ENCODE data around the gene LSR.
A peak's percentile ranks its signal among the peaks of the same experiment; 100 is the strongest.

The LSR gene

DNA sequence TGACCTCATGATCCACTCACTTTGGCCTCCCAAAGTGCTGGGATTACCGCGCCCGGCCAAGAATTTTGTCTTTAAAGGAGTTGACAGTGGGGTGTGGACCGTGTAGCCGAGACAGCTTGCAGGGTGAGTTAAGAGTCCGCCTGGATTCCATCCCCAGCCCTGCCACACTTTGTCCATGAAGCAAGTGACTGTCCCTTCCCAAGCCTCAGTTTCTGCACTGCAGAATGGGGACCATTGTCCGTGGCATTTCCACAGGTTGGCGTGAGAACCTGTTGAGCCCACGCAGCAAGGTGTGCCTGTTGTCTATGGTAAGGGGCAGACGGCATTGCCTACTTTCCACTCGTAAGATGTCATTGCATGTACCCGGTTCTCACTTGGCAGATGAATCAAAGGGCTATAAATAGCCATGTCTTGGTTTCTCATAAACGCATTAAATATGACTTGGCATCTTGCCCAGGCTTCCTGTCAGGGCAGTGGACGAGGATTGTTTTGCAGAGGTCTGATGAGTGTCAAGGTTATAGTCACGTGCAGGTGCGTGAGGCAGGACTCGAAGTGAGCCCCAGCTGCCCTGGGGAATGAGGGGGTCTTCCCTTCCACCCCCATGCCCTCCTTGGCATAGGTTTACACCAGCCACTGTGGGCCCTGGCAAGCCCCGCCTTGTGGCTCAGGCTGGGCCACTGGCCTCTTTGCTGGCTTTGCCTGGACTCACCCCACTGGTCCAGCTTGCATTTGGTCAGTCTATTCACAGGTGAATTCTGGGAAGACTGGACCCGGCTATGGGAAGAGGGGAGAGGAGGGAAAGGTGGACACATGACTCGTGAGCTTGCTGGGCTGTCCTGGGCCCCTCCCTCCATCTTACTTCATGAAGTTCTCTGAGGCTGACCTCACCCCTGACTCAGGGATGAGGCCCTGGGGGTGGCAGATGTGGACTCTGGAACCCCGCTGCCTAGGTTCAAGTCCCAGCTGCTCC lies 34.9 kb upstream of the LSR start (continued):
- TF ChIP-seq, protein P1, sequence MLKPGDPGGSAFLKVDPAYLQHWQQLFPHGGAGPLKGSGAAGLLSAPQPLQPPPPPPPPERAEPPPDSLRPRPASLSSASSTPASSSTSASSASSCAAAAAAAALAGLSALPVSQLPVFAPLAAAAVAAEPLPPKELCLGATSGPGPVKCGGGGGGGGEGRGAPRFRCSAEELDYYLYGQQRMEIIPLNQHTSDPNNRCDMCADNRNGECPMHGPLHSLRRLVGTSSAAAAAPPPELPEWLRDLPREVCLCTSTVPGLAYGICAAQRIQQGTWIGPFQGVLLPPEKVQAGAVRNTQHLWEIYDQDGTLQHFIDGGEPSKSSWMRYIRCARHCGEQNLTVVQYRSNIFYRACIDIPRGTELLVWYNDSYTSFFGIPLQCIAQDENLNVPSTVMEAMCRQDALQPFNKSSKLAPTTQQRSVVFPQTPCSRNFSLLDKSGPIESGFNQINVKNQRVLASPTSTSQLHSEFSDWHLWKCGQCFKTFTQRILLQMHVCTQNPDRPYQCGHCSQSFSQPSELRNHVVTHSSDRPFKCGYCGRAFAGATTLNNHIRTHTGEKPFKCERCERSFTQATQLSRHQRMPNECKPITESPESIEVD (tag by site-specific recombination; IDR thresholded peaks at IDR 0.05) = no peak; the same call in 1 of the 2 replicates
- TF ChIP-seq ZNF16 (tag by site-specific recombination; IDR thresholded peaks at IDR 0.05; ENCODE audit: low read depth) (no peak), ZNF214 (tag by site-specific recombination; IDR thresholded peaks at IDR 0.05; ENCODE audit: borderline replicate concordance) (no peak), ZNF394 (tag by site-specific recombination; IDR thresholded peaks at IDR 0.05; ENCODE audit: borderline replicate concordance) (peak; percentile 54), SP7 (tag by site-specific recombination; IDR thresholded peaks at IDR 0.05) (peak; percentile 84), SCRT2 (tag by site-specific recombination; IDR thresholded peaks at IDR 0.05) (peak; percentile 100), MZF1 (tag by site-specific recombination; IDR thresholded peaks at IDR 0.05; ENCODE audit: borderline replicate concordance) (no peak), ZNF175 (tag by site-specific recombination; IDR thresholded peaks at IDR 0.05) (no peak), ZNF621 (tag by site-specific recombination; IDR thresholded peaks at IDR 0.05) (no peak), ZEB2 (tag by site-specific recombination; IDR thresholded peaks at IDR 0.05) (peak; percentile 96), ZNF510 (tag by site-specific recombination; IDR thresholded peaks at IDR 0.05; ENCODE audit: insufficient replicate concordance) (no peak), ZNF560 (tag by site-specific recombination; IDR thresholded peaks at IDR 0.05; ENCODE audit: borderline replicate concordance) (no peak), KLF1 (tag by site-specific recombination; IDR thresholded peaks at IDR 0.05) (0 out of 2 replicates have a peak, but pooled peaks have one; percentile 11), ZFP69B (tag by site-specific recombination; IDR thresholded peaks at IDR 0.05) (peak; percentile 57; the same call in 1 of the 2 replicates), ZNF416 (tag by site-specific recombination; IDR thresholded peaks at IDR 0.05) (no peak), ZNF580 (tag by site-specific recombination; IDR thresholded peaks at IDR 0.05) (no peak), OSR2 (tag by site-specific recombination; IDR thresholded peaks at IDR 0.05) (peak; percentile 55), MYNN (tag by site-specific recombination; IDR thresholded peaks at IDR 0.05; ENCODE audit: borderline replicate concordance) (peak; percentile 83)
- TF ChIP-seq, protein P2, sequence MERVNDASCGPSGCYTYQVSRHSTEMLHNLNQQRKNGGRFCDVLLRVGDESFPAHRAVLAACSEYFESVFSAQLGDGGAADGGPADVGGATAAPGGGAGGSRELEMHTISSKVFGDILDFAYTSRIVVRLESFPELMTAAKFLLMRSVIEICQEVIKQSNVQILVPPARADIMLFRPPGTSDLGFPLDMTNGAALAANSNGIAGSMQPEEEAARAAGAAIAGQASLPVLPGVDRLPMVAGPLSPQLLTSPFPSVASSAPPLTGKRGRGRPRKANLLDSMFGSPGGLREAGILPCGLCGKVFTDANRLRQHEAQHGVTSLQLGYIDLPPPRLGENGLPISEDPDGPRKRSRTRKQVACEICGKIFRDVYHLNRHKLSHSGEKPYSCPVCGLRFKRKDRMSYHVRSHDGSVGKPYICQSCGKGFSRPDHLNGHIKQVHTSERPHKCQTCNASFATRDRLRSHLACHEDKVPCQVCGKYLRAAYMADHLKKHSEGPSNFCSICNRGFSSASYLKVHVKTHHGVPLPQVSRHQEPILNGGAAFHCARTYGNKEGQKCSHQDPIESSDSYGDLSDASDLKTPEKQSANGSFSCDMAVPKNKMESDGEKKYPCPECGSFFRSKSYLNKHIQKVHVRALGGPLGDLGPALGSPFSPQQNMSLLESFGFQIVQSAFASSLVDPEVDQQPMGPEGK (tag by site-specific recombination; IDR thresholded peaks at IDR 0.05) = peak; percentile 94
- TF ChIP-seq, protein P3, sequence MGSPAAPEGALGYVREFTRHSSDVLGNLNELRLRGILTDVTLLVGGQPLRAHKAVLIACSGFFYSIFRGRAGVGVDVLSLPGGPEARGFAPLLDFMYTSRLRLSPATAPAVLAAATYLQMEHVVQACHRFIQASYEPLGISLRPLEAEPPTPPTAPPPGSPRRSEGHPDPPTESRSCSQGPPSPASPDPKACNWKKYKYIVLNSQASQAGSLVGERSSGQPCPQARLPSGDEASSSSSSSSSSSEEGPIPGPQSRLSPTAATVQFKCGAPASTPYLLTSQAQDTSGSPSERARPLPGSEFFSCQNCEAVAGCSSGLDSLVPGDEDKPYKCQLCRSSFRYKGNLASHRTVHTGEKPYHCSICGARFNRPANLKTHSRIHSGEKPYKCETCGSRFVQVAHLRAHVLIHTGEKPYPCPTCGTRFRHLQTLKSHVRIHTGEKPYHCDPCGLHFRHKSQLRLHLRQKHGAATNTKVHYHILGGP (tag by site-specific recombination; IDR thresholded peaks at IDR 0.05) = no peak
- TF ChIP-seq, protein P4, sequence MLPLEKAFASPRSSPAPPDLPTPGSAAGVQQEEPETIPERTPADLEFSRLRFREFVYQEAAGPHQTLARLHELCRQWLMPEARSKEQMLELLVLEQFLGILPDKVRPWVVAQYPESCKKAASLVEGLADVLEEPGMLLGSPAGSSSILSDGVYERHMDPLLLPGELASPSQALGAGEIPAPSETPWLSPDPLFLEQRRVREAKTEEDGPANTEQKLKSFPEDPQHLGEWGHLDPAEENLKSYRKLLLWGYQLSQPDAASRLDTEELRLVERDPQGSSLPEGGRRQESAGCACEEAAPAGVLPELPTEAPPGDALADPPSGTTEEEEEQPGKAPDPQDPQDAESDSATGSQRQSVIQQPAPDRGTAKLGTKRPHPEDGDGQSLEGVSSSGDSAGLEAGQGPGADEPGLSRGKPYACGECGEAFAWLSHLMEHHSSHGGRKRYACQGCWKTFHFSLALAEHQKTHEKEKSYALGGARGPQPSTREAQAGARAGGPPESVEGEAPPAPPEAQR (tag by site-specific recombination; IDR thresholded peaks at IDR 0.05) = no peak
- TF ChIP-seq, protein P5, sequence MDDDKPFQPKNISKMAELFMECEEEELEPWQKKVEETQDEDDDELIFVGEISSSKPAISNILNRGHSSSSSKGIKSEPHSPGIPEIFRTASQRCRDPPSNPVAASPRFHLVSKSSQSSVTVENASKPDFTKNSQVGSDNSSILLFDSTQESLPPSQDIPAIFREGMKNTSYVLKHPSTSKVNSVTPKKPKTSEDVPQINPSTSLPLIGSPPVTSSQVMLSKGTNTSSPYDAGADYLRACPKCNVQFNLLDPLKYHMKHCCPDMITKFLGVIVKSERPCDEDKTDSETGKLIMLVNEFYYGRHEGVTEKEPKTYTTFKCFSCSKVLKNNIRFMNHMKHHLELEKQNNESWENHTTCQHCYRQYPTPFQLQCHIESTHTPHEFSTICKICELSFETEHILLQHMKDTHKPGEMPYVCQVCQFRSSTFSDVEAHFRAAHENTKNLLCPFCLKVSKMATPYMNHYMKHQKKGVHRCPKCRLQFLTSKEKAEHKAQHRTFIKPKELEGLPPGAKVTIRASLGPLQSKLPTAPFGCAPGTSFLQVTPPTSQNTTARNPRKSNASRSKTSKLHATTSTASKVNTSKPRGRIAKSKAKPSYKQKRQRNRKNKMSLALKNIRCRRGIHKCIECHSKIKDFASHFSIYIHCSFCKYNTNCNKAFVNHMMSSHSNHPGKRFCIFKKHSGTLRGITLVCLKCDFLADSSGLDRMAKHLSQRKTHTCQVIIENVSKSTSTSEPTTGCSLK (tag by site-specific recombination; IDR thresholded peaks at IDR 0.05) = no peak; the same call in 1 of the 2 replicates
- TF ChIP-seq, protein P6, sequence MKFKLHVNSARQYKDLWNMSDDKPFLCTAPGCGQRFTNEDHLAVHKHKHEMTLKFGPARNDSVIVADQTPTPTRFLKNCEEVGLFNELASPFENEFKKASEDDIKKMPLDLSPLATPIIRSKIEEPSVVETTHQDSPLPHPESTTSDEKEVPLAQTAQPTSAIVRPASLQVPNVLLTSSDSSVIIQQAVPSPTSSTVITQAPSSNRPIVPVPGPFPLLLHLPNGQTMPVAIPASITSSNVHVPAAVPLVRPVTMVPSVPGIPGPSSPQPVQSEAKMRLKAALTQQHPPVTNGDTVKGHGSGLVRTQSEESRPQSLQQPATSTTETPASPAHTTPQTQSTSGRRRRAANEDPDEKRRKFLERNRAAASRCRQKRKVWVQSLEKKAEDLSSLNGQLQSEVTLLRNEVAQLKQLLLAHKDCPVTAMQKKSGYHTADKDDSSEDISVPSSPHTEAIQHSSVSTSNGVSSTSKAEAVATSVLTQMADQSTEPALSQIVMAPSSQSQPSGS (tag by site-specific recombination; IDR thresholded peaks at IDR 0.05; ENCODE audit: low read depth) = peak; percentile 35; the same call in 1 of the 2 replicates
